GM19240 (cell line): ENCODE measurements around the gene CCDC102B.
"Not testable (repeated sequence)": the region's sequence is repeated elsewhere in the genome, so short reads cannot be mapped to it uniquely, and the experiment has no call there.

Experiments used
- DNase-seq: peaks from one replicate; pipeline ENCODE4 v3.0.0; 2011; ENCODE audit warnings: low spot score; ENCODE audit not compliant: insufficient read length

CCDC102B gene

GRCh38 chr18:68897286-68897685, 99.4 kb downstream of the CCDC102B start:
- DNase-seq: no peak

GRCh38 chr18:68909579-68909978, 111.7 kb downstream of the CCDC102B start:
- no peak for DNase-seq

GRCh38 chr18:68915061-68915460, 117.2 kb downstream of the CCDC102B start:
- DNase-seq: no peak

- DNase-seq: no peak
These were observed 118.9 kb downstream of the CCDC102B start for GRCh38 chr18:68916734-68917133.

- no peak for DNase-seq
These were observed 120.3 kb downstream of the CCDC102B start for GRCh38 chr18:68918216-68918615.

- DNase-seq: no peak
These were observed 122.0 kb downstream of the CCDC102B start for GRCh38 chr18:68919900-68920299.

- DNase-seq: no peak
These were observed 124.5 kb downstream of the CCDC102B start for GRCh38 chr18:68922392-68922791.

GRCh38 chr18:68925268-68925667, 127.4 kb downstream of the CCDC102B start:
- DNase-seq: no peak

GRCh38 chr18:68928762-68929675, 131.1 kb downstream of the CCDC102B start:
- no peak for DNase-seq

GRCh38 chr18:68935686-68936085, 137.8 kb downstream of the CCDC102B start:
- DNase-seq: no peak

GRCh38 chr18:68937029-68937599, 139.2 kb downstream of the CCDC102B start:
- no peak for DNase-seq

GRCh38 chr18:68940039-68940438, 142.2 kb downstream of the CCDC102B start:
- DNase-seq: no peak

- DNase-seq: no peak
These were observed 142.9 kb downstream of the CCDC102B start for GRCh38 chr18:68940754-68941153.

- DNase-seq: no peak
These were observed 144.3 kb downstream of the CCDC102B start for GRCh38 chr18:68942230-68942629.

GRCh38 chr18:68943861-68944260, 146.0 kb downstream of the CCDC102B start:
- DNase-seq: not testable (repeated sequence)

- no peak for DNase-seq
These were observed 146.4 kb downstream of the CCDC102B start for GRCh38 chr18:68944330-68944729.

- no peak for DNase-seq
These were observed 146.9 kb downstream of the CCDC102B start for GRCh38 chr18:68944826-68945225.

- no peak for DNase-seq
These were observed 150.7 kb downstream of the CCDC102B start for GRCh38 chr18:68948622-68949021.

- DNase-seq: no peak
These were observed 156.9 kb downstream of the CCDC102B start for GRCh38 chr18:68954738-68955137.

- no peak for DNase-seq
These were observed 158.8 kb downstream of the CCDC102B start for GRCh38 chr18:68956650-68957049.

GRCh38 chr18:68960355-68960754, 162.5 kb downstream of the CCDC102B start:
- no peak for DNase-seq

- no peak for DNase-seq
These were observed 164.7 kb downstream of the CCDC102B start for GRCh38 chr18:68962623-68963022.

- DNase-seq: no peak
These were observed 167.9 kb downstream of the CCDC102B start for GRCh38 chr18:68965817-68966216.
